Measurements from ENCODE around the gene HBS1L. TPM values are rescaled to one million over a fixed set of nuclear protein-coding genes. Genes with fewer than 3 reads are reported as not detected.

Gene HBS1L
- total and polyA plus RNA-seq, 9 donors, result 25.4 to 68.1 (median 55.9) TPM

DNA sequence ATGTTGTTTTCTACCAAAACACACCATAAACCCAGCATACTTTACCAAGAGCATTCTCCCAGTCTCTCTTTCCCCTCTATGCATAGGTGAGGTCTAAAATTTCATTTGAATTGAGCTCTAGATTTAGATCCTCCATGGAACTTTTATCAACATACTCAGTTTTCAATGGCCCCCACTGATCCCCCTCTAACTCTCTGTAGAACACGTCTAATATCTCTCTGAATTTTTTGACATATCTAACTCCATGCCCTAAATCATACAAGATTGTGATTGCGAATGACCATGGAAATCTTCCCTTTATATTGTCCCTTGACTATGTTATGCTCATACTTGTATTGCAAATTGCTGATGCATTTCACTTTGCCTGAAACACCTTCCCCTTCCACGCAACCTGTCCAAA, 38.1 kb upstream of the HBS1L start:
- Histone ChIP-seq H3K4me1 (ENCODE audit: insufficient read depth) (no peaks in the 10 kb centered on the region), H3K36me3 (no peaks in the 10 kb centered on the region), H3K4me3 (no peak overlapping the region), H3K9me3 (no peaks in the 10 kb centered on the region), H3K27ac (no peak overlapping the region), H3K27me3 (no peaks in the 10 kb centered on the region)
- 88 to 91% (median 90%) methylated on average over 3 of the region's 3 CpGs for WGBS, 3 donors
- no peak for DNase-seq
- TF ChIP-seq POLR2A (IDR thresholded peaks at IDR 0.05) (no peak), EP300 (IDR thresholded peaks at IDR 0.05) (no peak)
- TF ChIP-seq, protein P1, sequence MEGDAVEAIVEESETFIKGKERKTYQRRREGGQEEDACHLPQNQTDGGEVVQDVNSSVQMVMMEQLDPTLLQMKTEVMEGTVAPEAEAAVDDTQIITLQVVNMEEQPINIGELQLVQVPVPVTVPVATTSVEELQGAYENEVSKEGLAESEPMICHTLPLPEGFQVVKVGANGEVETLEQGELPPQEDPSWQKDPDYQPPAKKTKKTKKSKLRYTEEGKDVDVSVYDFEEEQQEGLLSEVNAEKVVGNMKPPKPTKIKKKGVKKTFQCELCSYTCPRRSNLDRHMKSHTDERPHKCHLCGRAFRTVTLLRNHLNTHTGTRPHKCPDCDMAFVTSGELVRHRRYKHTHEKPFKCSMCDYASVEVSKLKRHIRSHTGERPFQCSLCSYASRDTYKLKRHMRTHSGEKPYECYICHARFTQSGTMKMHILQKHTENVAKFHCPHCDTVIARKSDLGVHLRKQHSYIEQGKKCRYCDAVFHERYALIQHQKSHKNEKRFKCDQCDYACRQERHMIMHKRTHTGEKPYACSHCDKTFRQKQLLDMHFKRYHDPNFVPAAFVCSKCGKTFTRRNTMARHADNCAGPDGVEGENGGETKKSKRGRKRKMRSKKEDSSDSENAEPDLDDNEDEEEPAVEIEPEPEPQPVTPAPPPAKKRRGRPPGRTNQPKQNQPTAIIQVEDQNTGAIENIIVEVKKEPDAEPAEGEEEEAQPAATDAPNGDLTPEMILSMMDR (IDR thresholded peaks at IDR 0.05), result no peak
- intact Hi-C loops (cut with DNase I), result no loop called here

DNA sequence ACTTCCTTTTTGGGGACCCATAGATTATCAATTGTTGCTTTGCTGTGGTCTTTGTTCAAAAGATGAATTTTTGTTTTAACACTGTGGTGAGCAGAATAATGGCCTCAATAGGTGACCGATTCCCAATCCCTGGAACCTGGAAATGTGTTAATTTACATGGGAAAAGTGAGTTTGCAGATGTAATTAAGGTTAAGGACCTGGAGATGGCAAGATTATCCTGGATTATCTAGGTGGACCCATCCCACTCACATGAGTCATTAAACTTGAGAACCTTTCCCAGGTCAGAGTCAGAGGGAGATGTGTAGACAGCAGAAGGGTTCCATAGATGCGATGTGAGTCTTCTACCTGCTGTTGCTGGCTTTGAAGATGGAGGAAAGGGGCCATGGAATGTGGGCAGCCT, 36.2 kb upstream of the HBS1L start:
- no peak for DNase-seq
- H3K4me1 ChIP-seq (ENCODE audit: insufficient read depth), result no peaks in the 10 kb centered on the region
- WGBS, 3 donors, result 92 to 94% (median 92%) methylated on average over 2 of the region's 2 CpGs
- intact Hi-C loops (cut with DNase I), result no loop called here
- H3K27me3 ChIP-seq, result no peaks in the 10 kb centered on the region
- no peaks in the 10 kb centered on the region for H3K9me3 ChIP-seq
- no peak overlapping the region for H3K27ac ChIP-seq
- H3K4me3 ChIP-seq, result no peak overlapping the region
- no peaks in the 10 kb centered on the region for H3K36me3 ChIP-seq
- TF ChIP-seq, protein P1 (IDR thresholded peaks at IDR 0.05), result no peak
- TF ChIP-seq EP300 (IDR thresholded peaks at IDR 0.05) (no peak), POLR2A (IDR thresholded peaks at IDR 0.05) (no peak)

DNA sequence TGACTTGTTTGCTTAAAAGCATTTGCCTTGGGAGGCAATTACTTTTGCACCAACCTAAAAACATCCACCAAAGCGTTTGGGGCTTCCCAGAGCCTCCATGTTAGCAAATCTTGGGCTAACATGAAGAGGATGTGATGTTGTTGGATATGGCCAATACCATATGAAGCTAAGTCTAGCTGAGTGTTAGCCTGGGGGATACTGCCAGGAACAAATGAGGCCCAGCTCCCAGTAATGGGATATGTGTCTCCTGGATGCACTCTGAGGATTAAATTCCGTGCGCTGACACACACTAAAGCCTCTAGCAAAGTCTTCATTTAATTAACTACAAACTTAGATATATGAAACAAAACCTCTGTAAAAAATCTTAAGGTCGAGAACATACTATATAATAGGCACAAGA, 35.3 kb upstream of the HBS1L start:
- Histone ChIP-seq H3K4me3 (no peak overlapping the region), H3K9me3 (no peaks in the 10 kb centered on the region), H3K36me3 (no peaks in the 10 kb centered on the region), H3K27ac (no peak overlapping the region), H3K27me3 (no peaks in the 10 kb centered on the region), H3K4me1 (ENCODE audit: insufficient read depth) (no peaks in the 10 kb centered on the region)
- no peak for TF ChIP-seq POLR2A (IDR thresholded peaks at IDR 0.05)
- TF ChIP-seq EP300 (IDR thresholded peaks at IDR 0.05), result no peak
- TF ChIP-seq, protein P1 (IDR thresholded peaks at IDR 0.05), result no peak
- WGBS, 3 donors, result 85 to 92% (median 91%) methylated on average over 4 of the region's 4 CpGs
- intact Hi-C loops (cut with DNase I), result no loop called here
- DNase-seq, result no peak

DNA sequence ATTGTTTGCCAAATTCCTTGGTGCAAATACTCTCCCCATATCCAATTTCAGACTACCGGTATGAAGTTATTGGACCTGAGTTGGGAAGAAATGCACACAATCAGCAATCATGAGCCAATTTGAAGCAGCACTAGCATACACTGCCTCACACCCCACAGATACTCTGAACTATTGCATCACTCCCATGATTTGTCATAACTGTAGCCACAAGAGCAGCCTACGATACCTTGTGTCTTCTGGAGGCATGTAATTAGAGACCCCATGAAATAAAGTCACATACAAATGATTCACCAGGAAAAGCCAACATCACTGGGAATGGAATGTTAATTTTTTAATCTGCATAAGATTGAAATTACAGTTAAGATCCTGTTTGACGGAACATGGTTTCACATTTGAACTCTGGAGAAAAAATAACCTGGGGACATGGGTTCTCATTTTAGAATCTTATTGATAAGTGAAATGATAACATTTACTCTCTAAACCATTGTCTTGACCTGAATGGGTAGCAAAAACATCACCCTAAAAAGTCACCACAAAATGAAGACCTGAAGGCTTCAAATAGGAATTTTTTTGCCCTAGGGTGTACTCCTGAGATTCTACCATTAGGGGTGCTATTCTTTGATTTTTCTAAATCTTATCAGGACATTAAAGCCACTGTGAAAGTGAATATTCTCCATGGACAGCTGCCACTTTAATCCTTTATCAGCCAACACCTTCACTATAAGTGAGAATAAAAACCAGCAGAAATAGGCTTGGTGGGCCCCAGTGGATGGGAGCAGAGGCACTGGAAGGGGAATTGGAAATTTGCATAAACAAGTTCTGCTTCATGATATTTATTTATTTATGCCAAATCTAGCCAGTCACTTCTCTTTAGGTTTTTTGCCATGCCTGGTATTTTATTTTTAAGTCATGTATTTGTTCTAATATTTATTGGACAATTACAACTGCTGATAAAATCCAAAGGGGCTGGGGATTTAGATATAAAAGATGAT, 34.5 kb upstream of the HBS1L start:
- WGBS, 3 donors, result 78 to 90% (median 88%) methylated on average over 3 of the region's 3 CpGs
- no peak for TF ChIP-seq POLR2A (IDR thresholded peaks at IDR 0.05)
- no peak for TF ChIP-seq EP300 (IDR thresholded peaks at IDR 0.05)
- TF ChIP-seq, protein P1 (IDR thresholded peaks at IDR 0.05), result no peak
- Histone ChIP-seq H3K27me3 (no peaks in the 10 kb centered on the region), H3K27ac (no peak overlapping the region), H3K36me3 (no peaks in the 10 kb centered on the region), H3K4me1 (ENCODE audit: insufficient read depth) (no peaks in the 10 kb centered on the region), H3K9me3 (no peaks in the 10 kb centered on the region), H3K4me3 (no peak overlapping the region)
- DNase-seq, result no peak
- intact Hi-C loops (cut with DNase I), result no loop called here

Data from ovary (tissue), 9 donors.